Measurements from ENCODE around the gene CNTNAP2.

DNA sequence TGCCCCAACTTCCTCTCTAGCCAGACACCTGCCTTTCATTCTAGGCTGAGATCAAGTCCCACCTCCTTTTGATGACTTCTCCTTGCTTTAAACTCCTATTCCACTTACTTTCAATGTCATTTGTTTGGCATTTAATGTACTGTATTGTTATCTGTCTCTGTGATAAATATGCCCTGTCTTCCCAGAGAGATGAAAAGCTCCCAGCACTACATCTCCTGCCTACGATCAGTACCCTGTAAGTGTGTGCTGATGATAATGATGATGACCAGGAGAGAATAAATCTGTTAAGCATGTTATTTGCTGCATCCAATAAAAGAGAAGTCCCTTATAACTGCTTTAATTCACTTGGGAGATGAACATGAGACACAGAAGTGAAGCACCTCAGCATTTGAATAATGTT lies 2106.6 kb downstream of the CNTNAP2 start:
- TF ChIP-seq, protein P1, sequence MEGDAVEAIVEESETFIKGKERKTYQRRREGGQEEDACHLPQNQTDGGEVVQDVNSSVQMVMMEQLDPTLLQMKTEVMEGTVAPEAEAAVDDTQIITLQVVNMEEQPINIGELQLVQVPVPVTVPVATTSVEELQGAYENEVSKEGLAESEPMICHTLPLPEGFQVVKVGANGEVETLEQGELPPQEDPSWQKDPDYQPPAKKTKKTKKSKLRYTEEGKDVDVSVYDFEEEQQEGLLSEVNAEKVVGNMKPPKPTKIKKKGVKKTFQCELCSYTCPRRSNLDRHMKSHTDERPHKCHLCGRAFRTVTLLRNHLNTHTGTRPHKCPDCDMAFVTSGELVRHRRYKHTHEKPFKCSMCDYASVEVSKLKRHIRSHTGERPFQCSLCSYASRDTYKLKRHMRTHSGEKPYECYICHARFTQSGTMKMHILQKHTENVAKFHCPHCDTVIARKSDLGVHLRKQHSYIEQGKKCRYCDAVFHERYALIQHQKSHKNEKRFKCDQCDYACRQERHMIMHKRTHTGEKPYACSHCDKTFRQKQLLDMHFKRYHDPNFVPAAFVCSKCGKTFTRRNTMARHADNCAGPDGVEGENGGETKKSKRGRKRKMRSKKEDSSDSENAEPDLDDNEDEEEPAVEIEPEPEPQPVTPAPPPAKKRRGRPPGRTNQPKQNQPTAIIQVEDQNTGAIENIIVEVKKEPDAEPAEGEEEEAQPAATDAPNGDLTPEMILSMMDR (IDR thresholded peaks at IDR 0.05; ENCODE audit: insufficient read depth, low read length, poor library complexity, severe bottlenecking): no peak
- no peak for TF ChIP-seq EZH2phosphoT487 (conservative IDR thresholded peaks at IDR 0.05; ENCODE audit: low read length)
